HG03439 (cell line): ENCODE measurements around the gene IGF2R.
"Not testable (repeated sequence)": the region's sequence is repeated elsewhere in the genome, so short reads cannot be mapped to it uniquely, and the experiment has no call there.

ENCODE experiments used
- ATAC-seq: cut with Tn5 transposase; IDR thresholded peaks from one replicate; pipeline ENCODE4 v1.9.1; 2021; ENCODE audit warnings: mild to moderate bottlenecking, moderate library complexity; ENCODE audit not compliant: unreplicated experiment

IGF2R gene

DNA sequence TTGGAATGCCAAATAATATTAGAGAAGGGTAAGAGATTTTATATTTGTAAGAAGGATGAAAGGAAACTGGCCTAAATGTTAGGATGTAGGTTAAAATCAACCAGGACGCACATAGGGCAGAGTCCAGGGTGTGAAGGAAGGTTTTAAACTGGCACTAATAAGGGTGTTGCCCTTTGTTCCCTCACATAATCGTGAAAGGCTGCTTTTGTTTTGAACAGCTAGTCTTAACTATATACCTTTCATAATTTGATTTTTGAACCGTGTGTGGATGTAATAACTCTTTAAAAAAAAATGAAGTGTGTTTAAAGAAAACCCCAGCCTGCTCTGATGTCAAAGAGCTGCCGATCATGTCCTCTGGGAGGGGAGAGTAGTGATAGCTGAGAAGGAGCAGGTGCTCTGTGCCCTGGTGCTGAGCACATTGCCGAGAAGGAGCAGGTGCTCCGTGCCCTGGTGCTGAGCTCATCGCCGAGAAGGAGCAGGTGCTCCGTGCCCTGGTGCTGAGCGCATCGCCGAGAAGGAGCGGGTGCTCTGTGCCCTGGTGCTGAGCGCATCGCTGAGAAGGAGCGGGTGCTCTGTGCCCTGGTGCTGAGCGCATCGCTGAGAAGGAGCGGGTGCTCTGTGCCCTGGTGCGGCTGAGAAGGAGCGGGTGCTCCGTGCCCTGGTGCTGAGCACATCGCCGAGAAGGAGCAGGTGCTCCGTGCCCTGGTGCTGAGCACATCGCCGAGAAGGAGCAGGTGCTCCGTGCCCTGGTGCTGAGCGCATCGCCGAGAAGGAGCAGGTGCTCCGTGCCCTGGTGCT is 121.8 kb downstream of the IGF2R start:
- not testable (repeated sequence) for ATAC-seq

DNA sequence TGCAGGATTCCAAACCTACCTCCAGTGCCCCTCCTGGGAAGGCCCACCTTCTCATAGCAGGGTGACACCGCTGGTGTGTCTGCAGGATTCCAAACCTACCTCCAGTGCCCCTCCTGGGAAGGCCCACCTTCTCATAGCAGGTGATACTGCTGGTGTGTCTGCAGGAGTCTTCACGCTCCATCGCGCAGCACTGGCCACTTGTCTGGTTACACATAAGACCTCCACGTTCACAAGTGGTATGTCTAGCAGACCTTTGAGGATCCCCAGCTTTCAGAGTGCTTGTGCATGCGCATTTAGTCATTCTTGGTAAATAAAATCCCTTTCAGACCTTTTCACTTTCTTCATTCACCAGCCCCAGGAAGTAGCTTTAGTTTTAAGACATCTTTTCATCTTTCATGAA is 123.3 kb downstream of the IGF2R start:
- not testable (repeated sequence) for ATAC-seq

- no peak for ATAC-seq
Measured at GRCh38 chr6:160092602-160093001, 123.7 kb downstream of the IGF2R start.

DNA sequence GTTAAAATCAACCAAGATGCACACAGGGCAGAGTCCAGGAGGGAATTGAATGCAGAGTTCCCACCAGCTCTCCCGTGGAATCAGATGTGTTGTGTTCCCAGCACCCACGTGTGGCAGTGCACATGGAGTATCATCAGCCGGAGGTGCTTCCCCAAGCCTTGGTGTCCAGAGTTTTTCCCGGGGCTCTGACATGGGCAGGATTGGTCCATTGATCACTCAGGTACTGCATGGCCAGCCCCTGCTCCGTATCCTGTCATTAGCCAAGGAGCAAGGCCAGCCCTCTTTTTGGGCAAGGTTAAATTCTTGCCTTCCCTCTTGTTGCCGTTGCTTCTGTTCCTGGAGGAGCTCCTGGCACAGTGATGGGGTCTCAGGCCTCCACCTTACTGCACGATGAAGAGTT is 124.2 kb downstream of the IGF2R start:
- ATAC-seq = no peak

GRCh38 chr6:160093946-160094345 is 125.1 kb downstream of the IGF2R start:
- ATAC-seq = no peak

GRCh38 chr6:160095146-160095845 is 126.4 kb downstream of the IGF2R start:
- ATAC-seq = no peak

GRCh38 chr6:160101277-160102205 is 132.7 kb downstream of the IGF2R start:
- no peak for ATAC-seq

GRCh38 chr6:160102399-160102798 is 133.5 kb downstream of the IGF2R start:
- no peak for ATAC-seq

GRCh38 chr6:160102956-160103824 is 134.3 kb downstream of the IGF2R start:
- no peak for ATAC-seq

GRCh38 chr6:160103825-160104100 is 134.9 kb downstream of the IGF2R start:
- no peak for ATAC-seq

DNA sequence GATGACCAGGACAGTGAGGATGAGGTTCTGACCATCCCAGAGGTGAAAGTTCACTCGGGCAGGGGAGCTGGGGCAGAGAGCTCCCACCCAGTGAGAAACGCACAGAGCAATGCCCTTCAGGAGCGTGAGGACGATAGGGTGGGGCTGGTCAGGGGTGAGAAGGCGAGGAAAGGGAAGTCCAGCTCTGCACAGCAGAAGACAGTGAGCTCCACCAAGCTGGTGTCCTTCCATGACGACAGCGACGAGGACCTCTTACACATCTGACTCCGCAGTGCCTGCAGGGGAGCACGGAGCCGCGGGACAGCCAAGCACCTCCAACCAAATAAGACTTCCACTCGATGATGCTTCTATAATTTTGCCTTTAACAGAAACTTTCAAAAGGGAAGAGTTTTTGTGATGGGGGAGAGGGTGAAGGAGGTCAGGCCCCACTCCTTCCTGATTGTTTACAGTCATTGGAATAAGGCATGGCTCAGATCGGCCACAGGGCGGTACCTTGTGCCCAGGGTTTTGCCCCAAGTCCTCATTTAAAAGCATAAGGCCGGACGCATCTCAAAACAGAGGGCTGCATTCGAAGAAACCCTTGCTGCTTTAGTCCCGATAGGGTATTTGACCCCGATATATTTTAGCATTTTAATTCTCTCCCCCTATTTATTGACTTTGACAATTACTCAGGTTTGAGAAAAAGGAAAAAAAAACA is 136.1 kb downstream of the IGF2R start:
- ATAC-seq = no peak

GRCh38 chr6:160106010-160106409 is 137.1 kb downstream of the IGF2R start:
- ATAC-seq = no peak

GRCh38 chr6:160106701-160107100 is 137.8 kb downstream of the IGF2R start:
- ATAC-seq = no peak

DNA sequence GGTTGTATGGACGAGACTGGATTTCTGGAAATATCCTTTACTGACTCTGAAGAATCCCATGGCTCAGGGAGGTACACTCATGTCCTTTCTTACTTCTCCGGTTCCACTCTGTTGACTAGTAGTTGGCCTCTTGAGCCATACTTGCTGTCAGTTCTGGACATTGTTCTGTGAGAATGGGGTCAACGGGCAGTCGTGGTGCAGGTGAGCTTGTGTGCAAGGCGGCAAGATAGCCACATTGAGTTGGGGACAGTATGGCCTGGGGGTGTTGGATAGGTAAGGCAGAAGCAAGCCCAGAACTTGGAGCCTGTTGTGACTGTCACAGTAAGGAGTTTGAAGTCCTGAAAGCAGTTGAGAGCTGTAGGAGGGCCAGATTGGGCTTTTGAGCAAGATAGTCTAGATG is 139.2 kb downstream of the IGF2R start:
- ATAC-seq = no peak

- ATAC-seq = no peak
Measured at GRCh38 chr6:160110586-160111123, 141.8 kb downstream of the IGF2R start.

DNA sequence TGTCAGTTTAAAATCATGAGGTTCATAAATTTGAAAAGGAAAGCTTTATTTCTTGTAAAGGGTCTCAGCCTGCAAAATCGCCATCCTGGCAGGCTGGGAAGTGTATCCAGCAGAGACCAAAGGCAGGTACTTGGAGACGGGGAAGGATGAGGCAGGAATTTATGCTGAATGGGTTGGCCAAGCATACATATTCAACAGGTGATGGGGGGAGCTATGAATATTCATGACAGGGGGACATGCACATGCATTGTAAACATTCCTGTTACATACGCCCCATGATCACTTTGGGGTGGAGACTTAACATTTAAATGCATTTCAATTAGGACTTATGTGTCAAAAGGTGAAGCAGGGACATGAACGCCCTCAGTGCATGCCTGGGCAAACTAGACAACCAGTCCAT is 142.9 kb downstream of the IGF2R start:
- no peak for ATAC-seq

DNA sequence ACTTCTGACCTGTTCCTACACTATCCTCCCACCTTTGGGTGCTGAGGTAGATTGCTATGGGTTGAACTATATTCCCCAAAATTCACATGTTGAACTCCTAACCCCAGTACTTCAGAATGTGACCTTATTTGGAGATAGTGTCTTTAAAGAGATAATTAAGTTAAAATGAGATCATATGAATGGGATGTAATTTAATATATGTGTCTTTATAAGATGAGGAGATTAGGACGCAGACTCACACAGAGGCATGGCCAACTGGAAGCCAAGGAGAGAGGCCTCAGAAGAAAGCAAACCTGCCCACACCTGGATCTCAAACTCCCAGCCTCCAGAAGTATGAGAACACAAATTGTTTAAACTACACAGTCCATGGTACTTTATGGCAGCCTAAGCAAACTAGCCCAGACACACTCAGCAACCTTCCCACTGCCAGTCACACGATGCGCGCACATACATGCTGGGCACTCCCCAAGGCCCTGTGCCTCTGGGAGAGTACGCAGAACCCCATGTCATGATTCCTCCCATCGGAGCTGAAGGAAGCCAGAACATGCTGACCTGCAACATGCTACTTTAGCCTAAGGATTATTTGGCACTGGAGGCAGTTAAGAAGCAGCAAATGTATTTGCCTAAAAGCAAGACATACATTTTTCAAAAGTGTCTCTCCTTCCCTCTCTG is 143.9 kb downstream of the IGF2R start:
- ATAC-seq = no peak

DNA sequence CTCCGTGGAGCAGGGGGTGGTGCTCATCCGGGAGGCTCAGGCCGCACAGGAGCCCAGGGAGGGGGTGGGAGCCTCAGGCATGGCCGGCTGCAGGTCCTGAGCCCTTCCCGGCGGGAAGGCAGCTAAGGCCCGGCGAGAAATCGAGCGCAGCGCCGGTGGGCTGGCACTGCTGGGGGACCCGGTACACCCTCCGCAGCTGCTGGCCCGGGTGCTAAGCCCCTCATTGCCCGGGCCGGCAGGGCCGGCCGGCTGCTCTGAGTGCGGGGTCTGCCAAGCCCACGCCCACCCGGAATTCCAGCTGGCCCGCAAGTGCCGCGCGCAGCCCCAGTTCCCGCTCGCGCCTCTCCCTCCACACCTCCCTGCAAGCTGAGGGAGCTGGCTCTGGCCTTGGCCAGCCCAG is 145.7 kb downstream of the IGF2R start:
- ATAC-seq = not testable (repeated sequence)

- no peak for ATAC-seq
Measured at GRCh38 chr6:160115421-160115820, 146.5 kb downstream of the IGF2R start.
